MCF 10A (cell line): ENCODE measurements around the gene ZMYND8. TPM values are rescaled to one million over a fixed set of nuclear protein-coding genes. Genes with fewer than 3 reads are reported as not detected.
A peak's percentile ranks its signal among the peaks of the same experiment; 100 is the strongest.

Experiments
- BruUV-seq: library from RNA; stranded (reverse); fragments of 400-500 nt; replicated peaks from 2 replicates; lab custom pipeline; 2021; lab: Mats Ljungman, UMichigan
- CTCF ChIA-PET: fragments of 300-600 bp; sonication (Branson Sonifier 250); formaldehyde crosslinking; extraction: SDS; loops from one replicate; lab custom pipeline; 2021; ENCODE audit warnings: antibody characterized with exemption, inconsistent platforms; lab: Yijun Ruan, JAX
- POLR2A ChIA-PET: fragments of 300-600, 350-650 bp; sonication (Branson Sonifier 250); formaldehyde crosslinking; extraction: SDS; loops from one replicate; lab custom pipeline; 2020; ENCODE audit warnings: antibody characterized with exemption, inconsistent platforms; lab: Yijun Ruan, JAX
- DNase-seq: peaks from one replicate; pipeline ENCODE4 v3.0.0-alpha.2; 2018; ENCODE audit not compliant: unreplicated experiment
- H3K27ac Mint-ChIP-seq: one replicate; pipeline ENCODE4 v1.8.0; 2022; ENCODE audit warnings: mild to moderate bottlenecking, low read depth, mixed read lengths; ENCODE audit not compliant: unreplicated experiment
- H3K27me3 Mint-ChIP-seq: one replicate; pipeline ENCODE4 v1.8.0; 2022; ENCODE audit warnings: mixed read lengths; ENCODE audit not compliant: insufficient read depth, unreplicated experiment
- H3K36me3 Mint-ChIP-seq: one replicate; pipeline ENCODE4 v1.8.0; 2022; ENCODE audit warnings: mild to moderate bottlenecking, moderate library complexity, mixed read lengths; ENCODE audit not compliant: insufficient read depth, unreplicated experiment
- H3K4me1 Mint-ChIP-seq: one replicate; pipeline ENCODE4 v1.8.0; 2022; ENCODE audit warnings: mixed read lengths; ENCODE audit not compliant: insufficient read depth, unreplicated experiment
- H3K4me3 Mint-ChIP-seq: one replicate; pipeline ENCODE4 v1.8.0; 2022; ENCODE audit warnings: mild to moderate bottlenecking, moderate library complexity, mixed read lengths; ENCODE audit not compliant: unreplicated experiment
- H3K9me3 Mint-ChIP-seq: one replicate; pipeline ENCODE4 v1.8.0; 2022; ENCODE audit warnings: mixed read lengths; ENCODE audit not compliant: unreplicated experiment
- intact Hi-C: fragments of 100-400 bp; cut with micrococcal nuclease; formaldehyde crosslinking; loops from 2 replicates; pipeline ENCODE4 v1.14.1; 2022
- total RNA-seq: library from RNA; stranded (reverse); gene quantifications from 2 replicates; pipeline ENCODE4 v1.2.3, GENCODE V29; 2022
- TF ChIP-seq, protein P1 (sequence below): fragments of 200-600 bp; IDR thresholded peaks from one replicate; pipeline ENCODE4 v1.8.0; 2022; ENCODE audit warnings: antibody characterized with exemption, mild to moderate bottlenecking; ENCODE audit not compliant: unreplicated experiment

The ZMYND8 gene
- total RNA-seq, 1 experiment from 2014 or later, result 127 TPM

DNA sequence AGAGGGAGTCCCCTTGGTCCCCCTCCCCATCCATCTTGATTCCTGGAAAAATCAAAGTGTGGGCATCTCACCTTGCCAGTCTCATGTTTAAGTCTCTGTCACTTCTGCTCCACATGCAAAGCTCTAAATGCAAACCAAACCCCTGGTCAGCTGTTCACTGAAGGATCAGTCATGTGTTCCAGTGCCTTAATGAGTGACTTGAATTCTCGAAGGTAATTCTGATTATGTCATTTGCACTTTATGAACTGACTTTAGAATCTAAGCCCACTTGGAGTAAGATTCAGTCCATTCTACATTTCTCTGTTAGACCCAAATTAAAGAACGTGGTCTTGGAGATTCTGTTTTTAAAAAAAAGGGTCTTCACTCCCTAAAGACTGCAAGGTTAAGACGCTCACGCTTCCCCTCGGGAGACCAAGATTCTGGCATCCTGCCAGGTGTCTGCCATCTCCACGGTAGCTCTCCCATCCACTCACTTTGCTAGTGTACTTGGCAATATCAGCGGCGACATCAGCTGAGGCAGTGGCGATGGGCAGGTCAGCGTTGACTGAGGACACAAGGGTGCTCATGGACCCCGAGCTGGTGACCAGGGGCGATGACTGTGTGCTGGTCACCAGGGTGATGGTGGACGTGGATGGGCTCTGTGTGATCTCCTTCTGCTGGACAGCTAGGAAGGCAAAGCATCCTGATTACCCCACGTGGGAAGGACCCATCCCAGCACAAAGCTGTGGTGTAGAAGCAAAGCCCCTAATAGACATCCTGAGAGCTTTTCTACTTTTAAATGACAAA lies 120.5 kb downstream of the ZMYND8 start:
- BruUV-seq, result no TSS peak
- Mint-ChIP-seq H3K36me3 (peaks cover 100% of the 10 kb centered on the region), H3K27me3 (no peaks in the 10 kb centered on the region), H3K9me3 (no peaks in the 10 kb centered on the region), H3K4me1 (peaks cover 5% of the 10 kb centered on the region), H3K4me3 (no peak overlapping the region), H3K27ac (peak overlapping the region; percentile 51)
- no peak for DNase-seq
- ChIA-PET POLR2A (interaction anchor here (0.7 to 2.0 kb wide), 5 partner anchors 9 to 148 kb away, joined by 3 to 5 read pairs (median 3); partner anchors contain the start of gene ZMYND8), CTCF (interaction anchor here (0.6 to 1.3 kb wide), 9 partner anchors 7 to 461 kb away, joined by 3 to 6 read pairs (median 3); no protein-coding TSS in a partner anchor)
- intact Hi-C loops, result no loop called here
- TF ChIP-seq, protein P1, sequence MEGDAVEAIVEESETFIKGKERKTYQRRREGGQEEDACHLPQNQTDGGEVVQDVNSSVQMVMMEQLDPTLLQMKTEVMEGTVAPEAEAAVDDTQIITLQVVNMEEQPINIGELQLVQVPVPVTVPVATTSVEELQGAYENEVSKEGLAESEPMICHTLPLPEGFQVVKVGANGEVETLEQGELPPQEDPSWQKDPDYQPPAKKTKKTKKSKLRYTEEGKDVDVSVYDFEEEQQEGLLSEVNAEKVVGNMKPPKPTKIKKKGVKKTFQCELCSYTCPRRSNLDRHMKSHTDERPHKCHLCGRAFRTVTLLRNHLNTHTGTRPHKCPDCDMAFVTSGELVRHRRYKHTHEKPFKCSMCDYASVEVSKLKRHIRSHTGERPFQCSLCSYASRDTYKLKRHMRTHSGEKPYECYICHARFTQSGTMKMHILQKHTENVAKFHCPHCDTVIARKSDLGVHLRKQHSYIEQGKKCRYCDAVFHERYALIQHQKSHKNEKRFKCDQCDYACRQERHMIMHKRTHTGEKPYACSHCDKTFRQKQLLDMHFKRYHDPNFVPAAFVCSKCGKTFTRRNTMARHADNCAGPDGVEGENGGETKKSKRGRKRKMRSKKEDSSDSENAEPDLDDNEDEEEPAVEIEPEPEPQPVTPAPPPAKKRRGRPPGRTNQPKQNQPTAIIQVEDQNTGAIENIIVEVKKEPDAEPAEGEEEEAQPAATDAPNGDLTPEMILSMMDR, result no peak

DNA sequence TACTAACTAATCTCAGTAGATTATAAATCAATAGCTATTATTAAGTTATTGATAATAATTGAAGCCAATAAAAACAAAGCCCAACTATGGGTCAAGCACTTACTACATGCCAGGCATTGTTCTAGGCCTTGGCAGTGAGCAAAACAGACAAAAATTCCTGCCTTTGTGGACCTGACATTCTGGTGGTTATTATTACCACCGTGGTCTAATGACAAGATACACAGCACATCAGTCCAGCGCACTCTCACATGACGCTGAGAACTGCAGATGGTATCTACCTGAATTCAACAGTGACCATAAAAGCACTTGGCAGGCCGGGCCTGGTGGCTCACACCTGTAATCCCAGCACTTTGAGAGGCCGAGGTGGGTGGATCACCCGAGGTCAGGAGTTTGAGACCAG lies 121.4 kb downstream of the ZMYND8 start:
- H3K27ac Mint-ChIP-seq, result no peak overlapping the region
- TF ChIP-seq, protein P1, result no peak
- no peak overlapping the region for H3K4me3 Mint-ChIP-seq
- BruUV-seq, result no TSS peak
- no peaks in the 10 kb centered on the region for H3K27me3 Mint-ChIP-seq
- CTCF ChIA-PET, result interaction anchor here (0.6 to 3.3 kb wide), 6 partner anchors 13 to 957 kb away, joined by 3 to 17 read pairs (median 5); no protein-coding TSS in a partner anchor
- DNase-seq, result no peak
- H3K9me3 Mint-ChIP-seq, result no peaks in the 10 kb centered on the region
- intact Hi-C loops, result no loop called here
- POLR2A ChIA-PET, result interaction anchor here (0.6 kb wide), 1 partner anchor 613 kb away, joined by 3 read pairs; no protein-coding TSS in a partner anchor
- H3K4me1 Mint-ChIP-seq, result peaks cover 5% of the 10 kb centered on the region
- H3K36me3 Mint-ChIP-seq, result peaks cover 100% of the 10 kb centered on the region

DNA sequence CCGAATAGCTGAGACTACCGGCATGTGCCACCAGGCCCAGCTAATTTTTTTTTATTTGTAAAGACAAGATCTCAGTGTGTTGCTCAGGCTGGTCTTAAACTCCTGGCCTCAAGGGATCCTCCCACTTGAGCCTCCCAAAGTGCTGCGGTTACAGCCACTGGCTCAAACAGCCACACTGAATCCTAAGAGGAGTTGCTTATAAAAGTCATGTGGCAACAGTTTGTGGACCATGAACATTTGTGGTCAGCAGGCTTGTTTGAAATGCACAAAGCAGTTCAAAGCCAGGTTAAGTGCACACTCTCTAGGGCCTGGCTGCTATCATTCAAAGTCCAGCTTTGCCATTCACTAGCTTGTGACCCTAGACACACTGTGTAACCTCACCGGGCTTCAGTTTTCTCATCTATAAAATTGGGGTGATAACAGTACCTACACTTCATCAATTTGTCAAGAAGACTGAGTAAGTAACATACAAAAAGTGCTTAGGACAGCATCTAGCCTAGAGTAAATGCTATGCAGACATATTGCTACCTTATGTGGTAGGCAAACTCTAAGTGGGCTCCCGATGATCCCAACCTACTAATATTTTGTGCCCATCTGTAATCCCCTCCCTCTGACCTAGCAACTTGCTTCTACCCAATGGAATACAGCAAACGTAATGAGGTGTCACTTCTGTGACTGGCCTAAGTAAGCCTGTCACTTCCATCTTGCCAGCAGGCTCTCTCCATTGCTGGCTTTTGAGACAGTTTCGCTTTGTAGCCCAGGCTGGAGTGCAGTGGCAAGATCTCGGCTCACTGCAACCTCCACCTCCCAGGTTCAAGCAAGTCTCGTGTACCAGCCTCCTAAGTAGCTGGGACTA lies 122.9 kb downstream of the ZMYND8 start:
- Mint-ChIP-seq H3K9me3 (no peaks in the 10 kb centered on the region), H3K4me1 (peaks cover 5% of the 10 kb centered on the region), H3K36me3 (peaks cover 100% of the 10 kb centered on the region), H3K27ac (no peak overlapping the region), H3K4me3 (no peak overlapping the region), H3K27me3 (no peaks in the 10 kb centered on the region)
- TF ChIP-seq, protein P1, result no peak
- DNase-seq, result no peak
- POLR2A ChIA-PET, result interaction anchor here (0.9 to 1.3 kb wide), 2 partner anchors 9 to 123 kb away, joined by 3 to 6 read pairs; partner anchors contain the start of gene ZMYND8
- CTCF ChIA-PET, result interaction anchor here (0.6 to 3.3 kb wide), 8 partner anchors 13 to 480 kb away, joined by 3 to 17 read pairs (median 4); no protein-coding TSS in a partner anchor
- intact Hi-C loops, result no loop called here
- BruUV-seq, result no TSS peak
